Measurements from ENCODE around the gene SMIM14.

DNA sequence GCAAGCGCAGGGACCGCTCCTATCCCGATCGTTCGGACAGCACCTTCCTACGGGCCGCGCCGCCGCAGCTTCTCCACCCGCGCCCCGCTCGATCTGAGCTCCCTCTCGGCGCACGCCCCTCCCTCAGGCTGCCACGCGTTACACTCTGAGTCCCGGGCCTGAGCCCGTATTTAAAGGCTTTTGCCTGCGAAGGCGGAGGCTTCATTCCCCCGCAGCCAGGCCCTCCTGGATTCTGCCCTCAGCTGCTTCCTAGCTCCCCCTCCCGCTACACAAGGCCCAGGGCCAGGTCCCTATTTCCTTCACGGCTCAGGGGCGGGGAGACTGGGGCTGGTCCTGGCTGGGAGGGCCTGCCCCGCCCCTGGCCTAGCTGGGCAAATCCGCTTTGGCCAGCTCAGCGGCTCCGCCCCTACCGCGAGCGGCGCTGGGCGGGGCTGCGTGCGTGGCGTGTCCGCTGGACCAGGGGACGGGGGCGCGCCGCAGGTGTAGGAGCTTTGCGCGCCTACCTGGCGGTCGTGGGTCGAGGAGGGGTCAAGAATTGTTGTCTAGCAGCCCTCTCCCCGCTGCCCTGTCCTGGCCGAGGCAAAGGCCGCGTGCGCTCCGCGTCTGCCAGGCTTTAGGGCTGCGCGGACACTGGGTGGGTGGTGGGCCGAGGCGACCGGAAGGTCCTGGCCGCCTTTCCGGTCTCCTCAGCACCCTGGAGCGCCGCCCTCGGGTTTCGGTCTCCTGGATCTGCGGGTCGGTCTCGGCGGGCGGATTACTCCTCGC is 111.2 kb downstream of the SMIM14 start, which contains the start of gene UGDH:
- TF ChIP-seq, protein P1, sequence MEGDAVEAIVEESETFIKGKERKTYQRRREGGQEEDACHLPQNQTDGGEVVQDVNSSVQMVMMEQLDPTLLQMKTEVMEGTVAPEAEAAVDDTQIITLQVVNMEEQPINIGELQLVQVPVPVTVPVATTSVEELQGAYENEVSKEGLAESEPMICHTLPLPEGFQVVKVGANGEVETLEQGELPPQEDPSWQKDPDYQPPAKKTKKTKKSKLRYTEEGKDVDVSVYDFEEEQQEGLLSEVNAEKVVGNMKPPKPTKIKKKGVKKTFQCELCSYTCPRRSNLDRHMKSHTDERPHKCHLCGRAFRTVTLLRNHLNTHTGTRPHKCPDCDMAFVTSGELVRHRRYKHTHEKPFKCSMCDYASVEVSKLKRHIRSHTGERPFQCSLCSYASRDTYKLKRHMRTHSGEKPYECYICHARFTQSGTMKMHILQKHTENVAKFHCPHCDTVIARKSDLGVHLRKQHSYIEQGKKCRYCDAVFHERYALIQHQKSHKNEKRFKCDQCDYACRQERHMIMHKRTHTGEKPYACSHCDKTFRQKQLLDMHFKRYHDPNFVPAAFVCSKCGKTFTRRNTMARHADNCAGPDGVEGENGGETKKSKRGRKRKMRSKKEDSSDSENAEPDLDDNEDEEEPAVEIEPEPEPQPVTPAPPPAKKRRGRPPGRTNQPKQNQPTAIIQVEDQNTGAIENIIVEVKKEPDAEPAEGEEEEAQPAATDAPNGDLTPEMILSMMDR (IDR thresholded peaks at IDR 0.05), result no peak
- TF ChIP-seq, protein P2, sequence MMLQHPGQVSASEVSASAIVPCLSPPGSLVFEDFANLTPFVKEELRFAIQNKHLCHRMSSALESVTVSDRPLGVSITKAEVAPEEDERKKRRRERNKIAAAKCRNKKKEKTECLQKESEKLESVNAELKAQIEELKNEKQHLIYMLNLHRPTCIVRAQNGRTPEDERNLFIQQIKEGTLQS (CRISPR knock-in tag; conservative IDR thresholded peaks at IDR 0.05), result no peak
- TF ChIP-seq, protein P3, sequence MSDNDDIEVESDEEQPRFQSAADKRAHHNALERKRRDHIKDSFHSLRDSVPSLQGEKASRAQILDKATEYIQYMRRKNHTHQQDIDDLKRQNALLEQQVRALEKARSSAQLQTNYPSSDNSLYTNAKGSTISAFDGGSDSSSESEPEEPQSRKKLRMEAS (CRISPR knock-in tag; IDR thresholded peaks at IDR 0.05), result peak; percentile 94
- TF ChIP-seq, protein P4, sequence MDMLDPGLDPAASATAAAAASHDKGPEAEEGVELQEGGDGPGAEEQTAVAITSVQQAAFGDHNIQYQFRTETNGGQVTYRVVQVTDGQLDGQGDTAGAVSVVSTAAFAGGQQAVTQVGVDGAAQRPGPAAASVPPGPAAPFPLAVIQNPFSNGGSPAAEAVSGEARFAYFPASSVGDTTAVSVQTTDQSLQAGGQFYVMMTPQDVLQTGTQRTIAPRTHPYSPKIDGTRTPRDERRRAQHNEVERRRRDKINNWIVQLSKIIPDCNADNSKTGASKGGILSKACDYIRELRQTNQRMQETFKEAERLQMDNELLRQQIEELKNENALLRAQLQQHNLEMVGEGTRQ (CRISPR knock-in tag; IDR thresholded peaks at IDR 0.05), result no peak
- no peak for TF ChIP-seq ZNF138 (CRISPR knock-in tag; conservative IDR thresholded peaks at IDR 0.05)
- no peak for TF ChIP-seq NR1H2 (CRISPR knock-in tag; IDR thresholded peaks at IDR 0.05)
- peak; percentile 69; the same call in 1 of the 2 replicates for TF ChIP-seq MYBL2 (CRISPR knock-in tag; IDR thresholded peaks at IDR 0.05)
- TF ChIP-seq NFE2L1 (CRISPR knock-in tag; IDR thresholded peaks at IDR 0.05), result peak; percentile 24; the same call in 1 of the 2 replicates
- TF ChIP-seq JUN (CRISPR knock-in tag; IDR thresholded peaks at IDR 0.05), result peak; percentile 78
- no peak for TF ChIP-seq ZNF416 (CRISPR knock-in tag; IDR thresholded peaks at IDR 0.05)
- TF ChIP-seq GTF2I (CRISPR knock-in tag; conservative IDR thresholded peaks at IDR 0.05), result no peak

Measured in WTC11 (cell line).